Natural killer cell (primary cell): ENCODE data around the gene SLC6A8. TPM values are rescaled to one million over a fixed set of nuclear protein-coding genes. Genes with fewer than 3 reads are reported as not detected.

ENCODE experiments used
- ATAC-seq, 3 donors: fragments of 150-1000 bp in 2 of 3; fragments of 200-7000 bp in 1 of 3; cut with Tn5 transposase; 1 replicate in 1 of 3; 2 replicates in 2 of 3; pipeline ENCODE4 v1.10.0; 2021; ENCODE audit warnings: mild to moderate bottlenecking in 2 of 3, moderate library complexity in 2 of 3
- DNase-seq, 2 donors: peaks; one replicate each; pipeline versions ENCODE4 v3.0.0 to v3.0.0-alpha.2; 2013 to 2021; ENCODE audit warnings: mixed read lengths in 1 of 2
- H3K27ac ChIP-seq: one replicate; pipeline ENCODE4 v1.5.1; 2013; ENCODE audit warnings: mild to moderate bottlenecking, low read length
- H3K27me3 ChIP-seq: one replicate; pipeline ENCODE4 v1.6.1; 2013; ENCODE audit warnings: low read length; ENCODE audit not compliant: control insufficient read depth, insufficient read depth
- H3K36me3 ChIP-seq: one replicate; pipeline ENCODE4 v1.6.1; 2013; ENCODE audit warnings: low read length; ENCODE audit not compliant: control insufficient read depth, insufficient read depth
- H3K4me1 ChIP-seq: one replicate; pipeline ENCODE4 v1.6.1; 2013; ENCODE audit warnings: low read length; ENCODE audit not compliant: control insufficient read depth, insufficient read depth
- H3K4me3 ChIP-seq: one replicate; pipeline ENCODE4 v1.5.1; 2013; ENCODE audit warnings: low read length
- H3K9me3 ChIP-seq: one replicate; pipeline ENCODE4 v1.6.1; 2013; ENCODE audit warnings: low read length; ENCODE audit not compliant: control insufficient read depth, insufficient read depth
- H3K27ac Mint-ChIP-seq, 2 donors: one replicate each; pipeline ENCODE4 v1.8.0; 2022; ENCODE audit warnings: mild to moderate bottlenecking in 2 of 2, mixed read lengths in 2 of 2, moderate library complexity in 1 of 2
- H3K27me3 Mint-ChIP-seq, 2 donors: one replicate each; pipeline ENCODE4 v1.8.0; 2022; ENCODE audit warnings: low read depth in 2 of 2, mixed read lengths in 2 of 2
- H3K36me3 Mint-ChIP-seq: one replicate; pipeline ENCODE4 v1.8.0; 2022; ENCODE audit warnings: mixed read lengths
- H3K4me1 Mint-ChIP-seq, 2 donors: one replicate each; pipeline ENCODE4 v1.8.0; 2022; ENCODE audit warnings: mixed read lengths in 2 of 2
- H3K4me3 Mint-ChIP-seq: one replicate; pipeline ENCODE4 v1.8.0; 2022; ENCODE audit warnings: mild to moderate bottlenecking, moderate library complexity, mixed read lengths
- H3K9me3 Mint-ChIP-seq, 2 donors: one replicate each; pipeline ENCODE4 v1.8.0; 2022; ENCODE audit warnings: mixed read lengths in 2 of 2
- WGBS: methylation state at CpG from one replicate; pipeline ENCODE4 v1.1.7; 2013; ENCODE audit warnings: missing lambda C conversion rate; ENCODE audit not compliant: insufficient coverage; 5-methylcytosine and 5-hydroxymethylcytosine counted together
- intact Hi-C: fragments of 100-400 bp; cut with micrococcal nuclease; formaldehyde crosslinking; loops from one replicate; pipeline ENCODE4 v1.14.2; 2022
- total RNA-seq, 4 donors: library from RNA; stranded (reverse); fragments of 120-200 nt in 1 of 4; gene quantifications; one replicate each; pipeline versions ENCODE4 v1.2.3 to v1.2.4, GENCODE V29; 2013 to 2022
- TF ChIP-seq, protein P1 (sequence below): fragments of 200-600 bp; IDR thresholded peaks from one replicate; pipeline ENCODE4 v1.8.0; 2022; ENCODE audit warnings: antibody characterized with exemption

The SLC6A8 gene
- total RNA-seq, 3 donors from 2014 or later (not counting 1 experiment from before 2014, with no cell fraction given), result 0.77 to 2.5 (median 1.4) TPM

- 96% methylated on average over 27 of the region's 27 CpGs for WGBS
- Histone ChIP-seq H3K27me3 (no peaks in the 10 kb centered on the region), H3K27ac (no peak overlapping the region), H3K9me3 (no peaks in the 10 kb centered on the region), H3K36me3 (peaks cover 34% of the 10 kb centered on the region), H3K4me3 (no peak overlapping the region), H3K4me1 (no peaks in the 10 kb centered on the region)
- no peak overlapping the region for H3K4me3 Mint-ChIP-seq
- ATAC-seq (no peak), DNase-seq (no peak)
- H3K27me3 Mint-ChIP-seq, result no peaks in the 10 kb centered on the region
- H3K36me3 Mint-ChIP-seq, result no peaks in the 10 kb centered on the region
- peaks cover 0 to 7% of the 10 kb centered on the region in 2 donors for H3K4me1 Mint-ChIP-seq
- H3K9me3 Mint-ChIP-seq, result no peaks in the 10 kb centered on the region
- intact Hi-C loops, result no loop called here
- no peak overlapping the region for H3K27ac Mint-ChIP-seq
- TF ChIP-seq, protein P1, sequence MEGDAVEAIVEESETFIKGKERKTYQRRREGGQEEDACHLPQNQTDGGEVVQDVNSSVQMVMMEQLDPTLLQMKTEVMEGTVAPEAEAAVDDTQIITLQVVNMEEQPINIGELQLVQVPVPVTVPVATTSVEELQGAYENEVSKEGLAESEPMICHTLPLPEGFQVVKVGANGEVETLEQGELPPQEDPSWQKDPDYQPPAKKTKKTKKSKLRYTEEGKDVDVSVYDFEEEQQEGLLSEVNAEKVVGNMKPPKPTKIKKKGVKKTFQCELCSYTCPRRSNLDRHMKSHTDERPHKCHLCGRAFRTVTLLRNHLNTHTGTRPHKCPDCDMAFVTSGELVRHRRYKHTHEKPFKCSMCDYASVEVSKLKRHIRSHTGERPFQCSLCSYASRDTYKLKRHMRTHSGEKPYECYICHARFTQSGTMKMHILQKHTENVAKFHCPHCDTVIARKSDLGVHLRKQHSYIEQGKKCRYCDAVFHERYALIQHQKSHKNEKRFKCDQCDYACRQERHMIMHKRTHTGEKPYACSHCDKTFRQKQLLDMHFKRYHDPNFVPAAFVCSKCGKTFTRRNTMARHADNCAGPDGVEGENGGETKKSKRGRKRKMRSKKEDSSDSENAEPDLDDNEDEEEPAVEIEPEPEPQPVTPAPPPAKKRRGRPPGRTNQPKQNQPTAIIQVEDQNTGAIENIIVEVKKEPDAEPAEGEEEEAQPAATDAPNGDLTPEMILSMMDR, result no peak
Observed at GRCh38 chrX:153709726-153710674, 22.3 kb downstream of the SLC6A8 start.

DNA sequence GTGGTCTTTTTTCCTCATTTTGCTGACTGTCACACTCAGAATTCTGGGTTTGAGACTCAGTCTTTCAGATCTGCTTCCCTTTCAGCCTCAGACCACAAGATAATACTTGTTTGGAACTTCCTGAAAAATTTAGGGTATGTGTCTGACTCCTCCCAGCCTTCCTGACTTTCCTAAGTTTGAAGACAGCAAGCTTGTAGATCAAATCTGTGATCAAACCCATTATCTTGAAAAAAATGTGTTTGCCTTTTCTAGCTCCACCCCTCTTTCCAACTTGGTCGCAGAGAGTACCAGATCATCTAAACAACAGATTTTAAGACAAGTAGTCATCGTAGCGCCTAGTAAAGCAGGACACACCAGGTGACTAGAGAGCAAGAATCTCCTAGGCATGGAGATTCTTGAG, 26.5 kb downstream of the SLC6A8 start:
- 100% methylated on average over 3 of the region's 3 CpGs for WGBS
- H3K36me3 ChIP-seq, result peaks cover 45% of the 10 kb centered on the region
- H3K27ac ChIP-seq, result no peak overlapping the region
- DNase-seq (no peak), ATAC-seq (no peak)
- no peaks in the 10 kb centered on the region for H3K4me1 ChIP-seq
- H3K27me3 ChIP-seq, result no peaks in the 10 kb centered on the region
- Mint-ChIP-seq H3K9me3 (no peaks in the 10 kb centered on the region), H3K27me3 (no peaks in the 10 kb centered on the region), H3K4me3 (no peak overlapping the region), H3K4me1 (peaks cover 0 to 13% of the 10 kb centered on the region in 2 donors), H3K27ac (no peak overlapping the region), H3K36me3 (no peaks in the 10 kb centered on the region)
- TF ChIP-seq, protein P1, result no peak
- intact Hi-C loops, result no loop called here
- no peaks in the 10 kb centered on the region for H3K9me3 ChIP-seq
- no peak overlapping the region for H3K4me3 ChIP-seq

DNA sequence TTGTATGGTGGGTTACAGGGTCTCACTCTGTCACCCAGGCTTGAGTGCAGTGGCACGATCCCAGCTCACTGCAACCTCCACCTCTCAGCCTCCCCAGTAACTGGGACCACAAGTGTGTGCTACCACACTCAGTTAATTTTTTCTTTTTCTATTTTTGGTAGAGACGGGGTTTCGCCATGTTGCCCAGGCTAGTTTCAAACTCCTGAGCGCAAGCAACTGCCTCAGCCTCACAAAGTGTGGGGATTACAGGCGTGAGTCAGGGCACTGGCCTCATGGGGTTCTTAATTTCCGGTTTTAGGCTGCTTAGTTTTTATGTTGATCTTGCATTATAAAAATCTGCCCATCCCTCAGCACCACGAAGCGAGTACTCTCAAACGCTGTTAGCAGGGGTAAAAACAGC, 29.7 kb downstream of the SLC6A8 start:
- Mint-ChIP-seq H3K36me3 (no peaks in the 10 kb centered on the region), H3K4me1 (peaks cover 7 to 13% of the 10 kb centered on the region in 2 donors), H3K4me3 (no peak overlapping the region), H3K9me3 (no peaks in the 10 kb centered on the region), H3K27me3 (no peaks in the 10 kb centered on the region), H3K27ac (no peak overlapping the region)
- ATAC-seq (no peak), DNase-seq (no peak)
- H3K4me1 ChIP-seq, result peaks cover 4% of the 10 kb centered on the region
- H3K9me3 ChIP-seq, result no peaks in the 10 kb centered on the region
- no peaks in the 10 kb centered on the region for H3K27me3 ChIP-seq
- 96% methylated on average over 7 of the region's 9 CpGs for WGBS
- H3K36me3 ChIP-seq, result peaks cover 55% of the 10 kb centered on the region
- H3K27ac ChIP-seq, result no peak overlapping the region
- intact Hi-C loops, result no loop called here
- TF ChIP-seq, protein P1, result no peak
- H3K4me3 ChIP-seq, result no peak overlapping the region
